HUES48 (cell line): Measurements from ENCODE around the gene EPN2.
"Not testable (repeated sequence)": the region's sequence is repeated elsewhere in the genome, so short reads cannot be mapped to it uniquely, and the experiment has no call there.

Experiments used
- H3K27ac ChIP-seq: one replicate; pipeline ENCODE4 v1.7.0; 2013; ENCODE audit warnings: low read depth, low read length, inconsistent platforms
- H3K27me3 ChIP-seq: 2 replicates; pipeline ENCODE4 v1.6.1; 2013; ENCODE audit warnings: mild to moderate bottlenecking, low read length; ENCODE audit not compliant: control insufficient read depth, insufficient read depth
- H3K36me3 ChIP-seq: 2 replicates; pipeline ENCODE4 v1.6.1; 2013; ENCODE audit warnings: low read length; ENCODE audit not compliant: control insufficient read depth, insufficient read depth
- H3K4me1 ChIP-seq: 2 replicates; pipeline ENCODE4 v1.6.1; 2013; ENCODE audit warnings: mild to moderate bottlenecking, low read length; ENCODE audit not compliant: control insufficient read depth, insufficient read depth
- H3K4me3 ChIP-seq: 2 replicates; pipeline ENCODE4 v1.5.1; 2013; ENCODE audit warnings: mild to moderate bottlenecking, low read depth, low read length
- H3K9ac ChIP-seq: 2 replicates; pipeline ENCODE4 v1.6.1; 2013; ENCODE audit warnings: mild to moderate bottlenecking, low read depth, low read length, moderate library complexity
- H3K9me3 ChIP-seq: 2 replicates; pipeline ENCODE4 v1.6.1; 2013; ENCODE audit warnings: low read length; ENCODE audit not compliant: control insufficient read depth, insufficient read depth

The EPN2 gene

GRCh38 chr17:19269641-19270040 is 32.5 kb downstream of the EPN2 start:
- H3K27me3 ChIP-seq = no peaks in the 10 kb centered on the region
- no peak overlapping the region for H3K27ac ChIP-seq
- no peak overlapping the region for H3K4me3 ChIP-seq

GRCh38 chr17:19270347-19270703 is 33.2 kb downstream of the EPN2 start:
- peaks cover 13% of the 10 kb centered on the region for H3K36me3 ChIP-seq
- no peaks in the 10 kb centered on the region for H3K27me3 ChIP-seq
- no peaks in the 10 kb centered on the region for H3K9me3 ChIP-seq
- no peak overlapping the region for H3K9ac ChIP-seq
- H3K4me1 ChIP-seq = no peaks in the 10 kb centered on the region
- H3K27ac ChIP-seq = no peak overlapping the region
- no peak overlapping the region for H3K4me3 ChIP-seq

More at GRCh38 chr17:19269641-19270040, 32.5 kb downstream of the EPN2 start:
- no peak overlapping the region for H3K9ac ChIP-seq
- H3K4me1 ChIP-seq = no peaks in the 10 kb centered on the region
- peaks cover 13% of the 10 kb centered on the region for H3K36me3 ChIP-seq
- H3K9me3 ChIP-seq = no peaks in the 10 kb centered on the region

GRCh38 chr17:19270704-19271611 is 33.8 kb downstream of the EPN2 start:
- Histone ChIP-seq H3K9ac (no peak overlapping the region), H3K4me1 (no peaks in the 10 kb centered on the region), H3K4me3 (no peak overlapping the region), H3K36me3 (peaks cover 13% of the 10 kb centered on the region), H3K9me3 (no peaks in the 10 kb centered on the region), H3K27me3 (no peaks in the 10 kb centered on the region), H3K27ac (no peak overlapping the region)

GRCh38 chr17:19271780-19272357 is 34.7 kb downstream of the EPN2 start:
- Histone ChIP-seq H3K4me1 (no peaks in the 10 kb centered on the region), H3K9me3 (no peaks in the 10 kb centered on the region), H3K9ac (no peak overlapping the region), H3K27me3 (no peaks in the 10 kb centered on the region), H3K27ac (no peak overlapping the region), H3K36me3 (peaks cover 13% of the 10 kb centered on the region), H3K4me3 (no peak overlapping the region)

GRCh38 chr17:19273731-19274130 is 36.6 kb downstream of the EPN2 start:
- no peaks in the 10 kb centered on the region for H3K27me3 ChIP-seq
- no peaks in the 10 kb centered on the region for H3K9me3 ChIP-seq
- no peaks in the 10 kb centered on the region for H3K4me1 ChIP-seq
- no peak overlapping the region for H3K27ac ChIP-seq
- H3K36me3 ChIP-seq = peaks cover 13% of the 10 kb centered on the region
- H3K9ac ChIP-seq = no peak overlapping the region
- H3K4me3 ChIP-seq = no peak overlapping the region

DNA sequence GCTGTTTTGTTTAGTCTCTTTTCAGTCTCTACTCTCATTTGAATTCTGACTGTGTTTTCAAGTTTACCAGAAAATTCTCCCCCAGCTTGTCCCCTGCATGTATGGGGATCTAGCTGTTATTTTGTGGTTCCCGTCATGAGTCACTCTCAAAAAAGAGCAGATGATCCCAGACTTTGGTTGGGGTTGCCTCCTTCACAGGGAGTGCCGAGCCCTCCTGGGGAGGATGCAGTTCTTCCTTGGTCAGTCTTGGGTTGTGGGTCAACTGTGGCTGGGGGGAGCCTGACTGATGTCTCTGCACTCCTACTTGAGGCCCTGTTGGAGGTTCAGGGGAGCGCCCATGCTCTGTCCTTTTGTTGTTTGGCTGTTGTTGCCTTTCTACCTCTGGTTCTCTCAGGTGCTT is 37.7 kb downstream of the EPN2 start:
- H3K4me3 ChIP-seq = no peak overlapping the region
- H3K27me3 ChIP-seq = no peaks in the 10 kb centered on the region
- H3K27ac ChIP-seq = no peak overlapping the region
- H3K4me1 ChIP-seq = no peaks in the 10 kb centered on the region
- peaks cover 13% of the 10 kb centered on the region for H3K36me3 ChIP-seq
- H3K9ac ChIP-seq = no peak overlapping the region
- H3K9me3 ChIP-seq = no peaks in the 10 kb centered on the region

DNA sequence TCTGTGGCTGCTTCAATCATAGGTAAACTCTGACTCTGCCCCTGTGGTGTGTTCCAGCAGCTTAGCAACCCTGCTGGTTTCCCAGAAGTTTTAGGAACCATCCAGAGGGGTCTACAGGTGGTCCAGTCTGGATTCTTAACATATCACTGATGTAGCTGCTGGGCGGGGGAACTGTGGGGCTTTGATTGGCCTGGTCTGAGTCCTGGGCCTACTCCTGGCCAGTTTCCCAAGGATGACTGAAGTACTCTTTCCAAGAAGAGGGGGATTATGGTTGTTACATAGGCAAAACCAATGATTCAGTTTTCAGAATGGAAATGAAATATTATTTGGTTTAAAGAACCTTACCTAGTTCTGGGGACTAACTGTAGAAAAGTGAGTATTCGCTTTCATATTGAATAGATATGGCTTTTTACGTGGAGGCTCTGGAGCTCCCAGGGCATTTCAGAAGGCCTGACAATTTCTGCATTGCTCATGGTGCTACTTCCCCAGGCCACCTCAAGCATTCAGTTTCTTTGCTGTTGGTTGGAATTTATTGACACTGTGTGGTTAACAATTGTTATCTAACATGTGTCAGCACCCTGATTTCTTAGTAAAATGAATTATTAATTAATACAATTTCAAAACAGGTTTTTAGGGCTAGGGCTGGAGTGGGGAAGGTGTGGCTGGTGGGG is 38.4 kb downstream of the EPN2 start:
- Histone ChIP-seq H3K36me3 (peaks cover 13% of the 10 kb centered on the region), H3K4me3 (no peak overlapping the region), H3K9me3 (no peaks in the 10 kb centered on the region), H3K27me3 (no peaks in the 10 kb centered on the region), H3K9ac (no peak overlapping the region), H3K4me1 (no peaks in the 10 kb centered on the region), H3K27ac (no peak overlapping the region)

DNA sequence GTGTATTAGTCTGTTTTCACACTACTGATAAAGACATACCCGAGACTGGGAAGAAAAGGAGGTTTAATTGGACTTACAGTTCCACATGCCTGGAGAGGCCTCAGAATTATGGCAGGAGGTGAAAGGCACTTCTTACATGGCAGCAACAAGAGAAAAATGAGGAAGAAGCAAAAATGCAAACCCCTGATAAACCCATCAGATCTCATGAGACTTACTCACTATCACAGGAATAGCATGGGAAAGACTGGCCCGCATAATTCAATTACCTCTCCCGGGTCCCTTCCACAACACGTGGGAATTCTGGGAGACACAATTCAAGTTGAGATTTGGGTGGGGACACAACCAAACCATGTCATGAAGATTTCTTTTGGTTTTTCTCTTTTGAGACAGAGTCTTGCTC is 41.1 kb downstream of the EPN2 start:
- not testable (repeated sequence) for H3K27ac ChIP-seq, H3K9ac ChIP-seq, H3K9me3 ChIP-seq, H3K4me1 ChIP-seq, H3K4me3 ChIP-seq, H3K27me3 ChIP-seq
- peaks cover 21% of the 10 kb centered on the region for H3K36me3 ChIP-seq

GRCh38 chr17:19278729-19279128 is 41.6 kb downstream of the EPN2 start:
- Histone ChIP-seq H3K27ac (no peak overlapping the region), H3K36me3 (peaks cover 25% of the 10 kb centered on the region), H3K4me1 (0 out of 2 replicates have a peak, but pooled peaks cover 7% of the 10 kb centered on the region), H3K9me3 (no peaks in the 10 kb centered on the region), H3K27me3 (no peaks in the 10 kb centered on the region), H3K9ac (no peak overlapping the region), H3K4me3 (no peak overlapping the region)

- H3K36me3 ChIP-seq = peaks cover 20% of the 10 kb centered on the region
- H3K9me3 ChIP-seq = no peaks in the 10 kb centered on the region
- no peak overlapping the region for H3K4me3 ChIP-seq
- no peak overlapping the region for H3K27ac ChIP-seq
- no peak overlapping the region for H3K9ac ChIP-seq
- no peaks in the 10 kb centered on the region for H3K27me3 ChIP-seq
- peaks cover 21% of the 10 kb centered on the region for H3K4me1 ChIP-seq
Observed at GRCh38 chr17:19281161-19281560, 44.0 kb downstream of the EPN2 start.
